NB4 (cell line): ENCODE data around the gene PDE11A.
"Not testable (repeated sequence)": the region's sequence is repeated elsewhere in the genome, so short reads cannot be mapped to it uniquely, and the experiment has no call there.

Experiments used
- CTCF ChIP-seq: IDR thresholded peaks from one replicate; pipeline ENCODE4 v1.5.1; 2012; ENCODE audit warnings: low read depth, low read length
- MAX ChIP-seq: IDR thresholded peaks from 2 replicates; pipeline ENCODE4 v1.6.1; 2011; ENCODE audit warnings: low read depth, low read length
- POLR2A ChIP-seq: IDR thresholded peaks from 2 replicates; pipeline ENCODE4 v1.6.1; 2011; ENCODE audit warnings: mild to moderate bottlenecking; ENCODE audit not compliant: insufficient read length; ENCODE audit errors: extremely low read depth

- not testable (repeated sequence) for TF ChIP-seq CTCF, POLR2A, MAX
These were observed 128.0 kb downstream of the PDE11A start for GRCh38 chr2:177944530-177944929.
